ENCODE measurements around the gene XRCC3. TPM values are rescaled to one million over a fixed set of nuclear protein-coding genes. Genes with fewer than 3 reads are reported as not detected.

Gene XRCC3
- total and polyA plus RNA-seq, 3 donors from 2014 or later: 16.6 to 41.1 (median 40.3) TPM

DNA sequence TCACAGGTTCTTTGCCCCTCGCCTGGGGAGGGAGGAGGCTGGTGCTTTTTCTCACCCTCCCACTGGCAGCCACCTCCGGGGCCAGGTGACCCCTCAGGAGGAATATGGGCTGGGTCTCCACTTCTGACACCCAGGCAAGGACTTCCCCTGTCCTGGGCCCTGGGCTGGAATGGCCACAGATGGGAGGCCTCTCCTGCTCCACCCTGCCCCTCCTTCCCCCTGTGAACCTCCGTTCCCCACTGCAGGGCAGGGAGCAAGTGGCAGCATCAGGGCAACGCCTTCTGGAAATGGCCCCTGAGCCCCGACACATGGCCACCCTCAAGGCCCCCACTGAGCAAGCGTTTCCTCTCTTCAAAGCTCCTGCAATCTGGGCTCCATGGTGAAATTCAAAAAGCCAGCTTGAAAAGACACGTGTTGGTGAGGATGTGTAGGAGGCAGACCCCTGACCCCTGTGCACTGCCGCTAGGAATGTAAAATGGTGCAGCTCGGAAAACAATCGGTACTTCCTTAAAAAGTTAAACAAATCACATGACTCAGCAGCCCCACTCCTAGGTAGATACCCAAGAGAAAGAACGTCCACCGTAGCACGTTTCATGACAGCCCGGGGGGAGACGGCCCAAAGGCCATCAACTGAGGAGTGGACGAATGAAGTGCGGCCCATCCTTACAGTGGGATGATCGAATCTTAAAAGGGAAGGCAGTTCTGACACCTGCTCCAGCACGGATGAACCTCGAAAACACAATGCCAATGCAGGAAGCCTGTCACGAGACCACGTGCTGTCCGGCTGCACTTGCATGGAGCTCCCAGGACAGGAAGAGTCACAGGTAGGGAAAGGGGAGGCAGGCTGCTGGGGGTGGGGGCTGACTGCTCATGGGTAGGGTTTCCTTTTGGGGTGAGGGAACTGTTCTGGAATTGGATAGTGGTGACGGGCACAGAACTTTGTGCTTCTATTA is 11.5 kb downstream of the XRCC3 start:
- DNase-seq: no peak
- Histone ChIP-seq H3K4me3 (no peak overlapping the region), H3K27me3 (no peaks in the 10 kb centered on the region), H3K36me3 (ENCODE audit: low read depth, missing control alignments) (no peaks in the 10 kb centered on the region), H3K27ac (peak overlapping the region in 1 of 2 donors; percentile 50), H3K4me1 (peaks cover 25% of the 10 kb centered on the region), H3K9me3 (no peaks in the 10 kb centered on the region)
- TF ChIP-seq POLR2A (IDR thresholded peaks at IDR 0.05): no peak
- TF ChIP-seq, protein P1, sequence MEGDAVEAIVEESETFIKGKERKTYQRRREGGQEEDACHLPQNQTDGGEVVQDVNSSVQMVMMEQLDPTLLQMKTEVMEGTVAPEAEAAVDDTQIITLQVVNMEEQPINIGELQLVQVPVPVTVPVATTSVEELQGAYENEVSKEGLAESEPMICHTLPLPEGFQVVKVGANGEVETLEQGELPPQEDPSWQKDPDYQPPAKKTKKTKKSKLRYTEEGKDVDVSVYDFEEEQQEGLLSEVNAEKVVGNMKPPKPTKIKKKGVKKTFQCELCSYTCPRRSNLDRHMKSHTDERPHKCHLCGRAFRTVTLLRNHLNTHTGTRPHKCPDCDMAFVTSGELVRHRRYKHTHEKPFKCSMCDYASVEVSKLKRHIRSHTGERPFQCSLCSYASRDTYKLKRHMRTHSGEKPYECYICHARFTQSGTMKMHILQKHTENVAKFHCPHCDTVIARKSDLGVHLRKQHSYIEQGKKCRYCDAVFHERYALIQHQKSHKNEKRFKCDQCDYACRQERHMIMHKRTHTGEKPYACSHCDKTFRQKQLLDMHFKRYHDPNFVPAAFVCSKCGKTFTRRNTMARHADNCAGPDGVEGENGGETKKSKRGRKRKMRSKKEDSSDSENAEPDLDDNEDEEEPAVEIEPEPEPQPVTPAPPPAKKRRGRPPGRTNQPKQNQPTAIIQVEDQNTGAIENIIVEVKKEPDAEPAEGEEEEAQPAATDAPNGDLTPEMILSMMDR (IDR thresholded peaks at IDR 0.05): no peak
- intact Hi-C loops (cut with DNase I; ENCODE audit: low total_unique reads): no loop called here
- 83 to 86% methylated on average over 23 to 24 of the region's 24 CpGs for WGBS, 2 donors

DNA sequence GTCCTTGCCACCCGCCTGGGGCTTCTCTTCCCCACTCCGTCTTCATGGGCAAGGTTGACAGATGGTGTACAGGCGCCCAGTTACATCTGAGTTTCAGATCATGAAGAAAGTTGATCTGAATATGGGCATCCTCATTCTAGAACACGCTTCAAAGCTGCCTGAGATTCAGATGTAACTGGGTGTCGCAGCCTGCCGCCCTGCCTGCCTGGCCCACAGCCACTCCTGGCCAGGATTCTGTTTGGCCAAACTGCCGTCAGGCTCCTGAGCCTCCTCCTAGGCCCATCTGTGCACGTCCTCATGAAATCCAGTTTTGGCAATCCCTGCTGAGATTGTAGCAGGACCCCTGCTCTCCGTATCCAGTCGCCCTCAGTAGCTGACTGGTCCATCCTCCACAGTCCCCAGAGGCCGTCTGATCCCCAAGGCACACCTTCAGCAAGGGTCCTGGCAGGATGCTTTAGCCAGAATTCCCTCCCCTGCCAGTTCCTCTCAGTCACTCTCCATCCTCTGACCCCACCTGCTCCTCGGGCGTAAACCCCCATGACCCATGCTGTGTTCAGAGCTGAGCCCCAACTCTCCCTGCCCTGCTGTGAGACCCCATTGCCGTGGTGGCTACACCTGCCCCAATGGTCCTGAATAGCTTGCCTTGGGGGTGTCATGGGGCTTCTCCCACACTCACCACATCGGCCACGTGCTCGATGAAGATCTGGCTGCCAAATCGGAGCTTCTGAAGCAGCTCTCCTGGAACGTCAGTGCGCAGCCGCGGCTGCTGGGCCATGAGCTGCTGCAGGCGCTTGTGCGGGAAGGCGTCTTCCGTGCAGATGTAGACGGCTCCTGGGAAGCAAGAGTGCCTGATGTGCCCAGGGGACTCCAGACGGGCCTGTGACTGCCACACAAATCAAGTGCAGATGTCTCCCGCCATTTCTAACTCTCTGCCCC is 12.5 kb downstream of the XRCC3 start:
- H3K27me3 ChIP-seq: no peaks in the 10 kb centered on the region
- H3K36me3 ChIP-seq (ENCODE audit: low read depth, missing control alignments): no peaks in the 10 kb centered on the region
- no peaks in the 10 kb centered on the region for H3K9me3 ChIP-seq
- no peak overlapping the region for H3K27ac ChIP-seq
- intact Hi-C loops (cut with DNase I; ENCODE audit: low total_unique reads): no loop called here
- no peak for TF ChIP-seq POLR2A (IDR thresholded peaks at IDR 0.05)
- TF ChIP-seq, protein P1 (IDR thresholded peaks at IDR 0.05): no peak
- DNase-seq: no peak
- 89 to 96% methylated on average over 15 to 29 of the region's 29 CpGs for WGBS, 2 donors
- H3K4me1 ChIP-seq: peaks cover 25% of the 10 kb centered on the region
- no peak overlapping the region for H3K4me3 ChIP-seq

DNA sequence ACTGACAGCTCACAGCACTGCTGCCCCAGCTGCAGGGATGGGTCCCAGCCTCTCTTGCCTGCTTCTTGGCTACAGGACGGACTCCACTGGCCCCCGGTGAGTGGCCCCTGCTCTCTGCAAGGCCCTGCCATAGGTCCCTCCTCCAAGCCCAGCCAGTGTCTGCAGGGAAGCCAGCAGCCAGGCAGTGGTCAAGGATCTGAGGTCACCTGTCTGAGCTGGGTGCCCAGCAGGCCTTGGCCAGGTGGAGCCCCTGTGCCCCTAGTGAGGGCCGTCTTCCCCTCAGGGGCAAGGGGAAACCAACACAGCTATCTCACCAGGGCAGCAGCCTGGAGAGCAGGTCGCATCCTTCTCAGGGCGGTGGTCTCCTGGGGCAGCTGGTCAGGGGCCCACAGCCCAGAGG is 13.2 kb downstream of the XRCC3 start:
- Histone ChIP-seq H3K27me3 (no peaks in the 10 kb centered on the region), H3K4me1 (peaks cover 31% of the 10 kb centered on the region), H3K9me3 (no peaks in the 10 kb centered on the region), H3K36me3 (ENCODE audit: low read depth, missing control alignments) (no peaks in the 10 kb centered on the region), H3K27ac (no peak overlapping the region), H3K4me3 (no peak overlapping the region)
- TF ChIP-seq, protein P1 (IDR thresholded peaks at IDR 0.05): no peak
- TF ChIP-seq POLR2A (IDR thresholded peaks at IDR 0.05): no peak
- DNase-seq: no peak
- intact Hi-C loops (cut with DNase I; ENCODE audit: low total_unique reads): no loop called here
- 83 to 94% methylated on average over 4 to 5 of the region's 5 CpGs for WGBS, 2 donors

DNA sequence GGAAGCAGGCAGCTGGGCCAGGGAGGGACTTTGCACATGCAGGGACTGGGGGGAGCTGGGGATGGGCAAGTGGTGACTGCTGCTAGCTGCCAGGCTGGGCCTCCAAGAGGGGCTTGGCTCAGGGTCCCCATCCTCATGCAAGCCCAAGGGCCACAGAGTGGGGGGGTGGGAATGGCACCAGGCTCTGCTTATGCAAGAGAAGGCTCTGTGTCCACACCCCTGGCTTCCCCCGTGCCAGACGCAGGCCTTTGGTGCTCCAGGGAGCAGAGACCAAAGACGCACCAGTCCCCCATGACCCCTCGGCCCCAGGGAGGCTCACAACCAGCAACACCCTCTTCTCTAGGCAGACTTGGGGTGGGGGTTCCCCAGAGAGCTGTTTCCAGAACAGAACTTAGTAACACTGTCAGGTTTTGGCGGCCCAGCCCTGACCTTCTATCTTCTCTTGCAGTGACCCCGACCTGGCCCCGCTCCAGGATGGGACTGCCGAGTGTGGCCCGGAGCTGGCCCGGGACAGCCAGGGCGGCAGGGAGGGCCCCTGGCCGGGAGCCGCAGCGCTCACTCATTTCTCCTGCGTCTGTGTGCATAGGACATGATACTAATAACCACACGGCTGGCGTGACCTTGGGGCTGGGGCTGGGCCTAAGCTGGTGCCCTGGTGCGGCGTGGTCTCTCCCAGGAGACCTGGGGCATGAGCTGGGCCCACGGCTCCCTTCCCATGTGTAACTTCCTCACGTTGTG is 14.3 kb downstream of the XRCC3 start:
- TF ChIP-seq, protein P1 (IDR thresholded peaks at IDR 0.05): no peak
- TF ChIP-seq POLR2A (IDR thresholded peaks at IDR 0.05): no peak
- WGBS, 2 donors: 75 to 89% methylated on average over 11 to 20 of the region's 21 CpGs
- H3K27me3 ChIP-seq: no peaks in the 10 kb centered on the region
- no peak overlapping the region for H3K4me3 ChIP-seq
- H3K9me3 ChIP-seq: no peaks in the 10 kb centered on the region
- no peaks in the 10 kb centered on the region for H3K36me3 ChIP-seq (ENCODE audit: low read depth, missing control alignments)
- no peak overlapping the region for H3K27ac ChIP-seq
- no peak for DNase-seq
- intact Hi-C loops (cut with DNase I; ENCODE audit: low total_unique reads): no loop called here
- peaks cover 31% of the 10 kb centered on the region for H3K4me1 ChIP-seq

Measured in testis (tissue), 3 donors.